Fibroblast of lung (primary cell): ENCODE measurements around the gene ABLIM2.

Experiments used
- EZH2 ChIP-seq: IDR thresholded peaks from 2 replicates; pipeline ENCODE4 v1.5.1; 2012; ENCODE audit warnings: low read length, control low read depth, mild to moderate bottlenecking; ENCODE audit errors: missing control alignments
- TF ChIP-seq, protein P1 (sequence below), 2 donors: IDR thresholded peaks in 1 of 2; conservative IDR thresholded peaks in 1 of 2; 1 replicate in 1 of 2; 2 replicates in 1 of 2; pipeline ENCODE4 v1.5.1; 2011 to 2012; ENCODE audit warnings: low read length in 2 of 2, control low read depth in 1 of 2, inconsistent platforms in 1 of 2, low read depth in 1 of 2, mild to moderate bottlenecking in 1 of 2

DNA sequence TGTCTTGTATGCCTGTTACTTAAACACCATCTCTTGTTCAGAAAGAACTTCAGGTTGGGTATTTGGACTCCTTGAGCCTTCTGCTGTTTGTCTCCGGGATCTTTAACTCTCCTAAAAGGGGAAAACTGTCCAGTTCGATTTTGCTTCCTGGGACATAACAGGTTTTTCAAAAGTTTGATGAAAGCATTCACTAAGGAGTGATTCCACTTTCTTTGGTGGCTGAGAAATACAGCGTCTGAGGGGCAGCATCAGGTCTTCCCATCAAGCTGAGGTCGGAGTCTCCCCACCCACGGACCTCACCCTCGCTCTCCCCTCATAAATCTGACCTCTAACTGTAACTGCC lies 220.4 kb downstream of the ABLIM2 start:
- TF ChIP-seq, protein P1, sequence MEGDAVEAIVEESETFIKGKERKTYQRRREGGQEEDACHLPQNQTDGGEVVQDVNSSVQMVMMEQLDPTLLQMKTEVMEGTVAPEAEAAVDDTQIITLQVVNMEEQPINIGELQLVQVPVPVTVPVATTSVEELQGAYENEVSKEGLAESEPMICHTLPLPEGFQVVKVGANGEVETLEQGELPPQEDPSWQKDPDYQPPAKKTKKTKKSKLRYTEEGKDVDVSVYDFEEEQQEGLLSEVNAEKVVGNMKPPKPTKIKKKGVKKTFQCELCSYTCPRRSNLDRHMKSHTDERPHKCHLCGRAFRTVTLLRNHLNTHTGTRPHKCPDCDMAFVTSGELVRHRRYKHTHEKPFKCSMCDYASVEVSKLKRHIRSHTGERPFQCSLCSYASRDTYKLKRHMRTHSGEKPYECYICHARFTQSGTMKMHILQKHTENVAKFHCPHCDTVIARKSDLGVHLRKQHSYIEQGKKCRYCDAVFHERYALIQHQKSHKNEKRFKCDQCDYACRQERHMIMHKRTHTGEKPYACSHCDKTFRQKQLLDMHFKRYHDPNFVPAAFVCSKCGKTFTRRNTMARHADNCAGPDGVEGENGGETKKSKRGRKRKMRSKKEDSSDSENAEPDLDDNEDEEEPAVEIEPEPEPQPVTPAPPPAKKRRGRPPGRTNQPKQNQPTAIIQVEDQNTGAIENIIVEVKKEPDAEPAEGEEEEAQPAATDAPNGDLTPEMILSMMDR (conservative IDR thresholded peaks at IDR 0.05 in 1 of 2, IDR thresholded peaks at IDR 0.05 in 1 of 2; ENCODE audit: low read depth in 1 of 2, low read length in 2 of 2): no peak
- TF ChIP-seq EZH2: no peak
